Calu3 (cell line): ENCODE data around the gene INMT. TPM values are rescaled to one million over a fixed set of nuclear protein-coding genes. Genes with fewer than 3 reads are reported as not detected.

Experiments
- BruUV-seq: library from RNA; stranded (reverse); fragments of 400-500 nt; replicated peaks from 2 replicates; lab custom pipeline; 2021; lab: Mats Ljungman, UMichigan
- CTCF ChIA-PET: fragments of 300-600 bp; sonication (Branson Sonifier 250); formaldehyde crosslinking; loops from one replicate; lab custom pipeline; 2022; ENCODE audit warnings: antibody characterized with exemption; lab: Charles Lee
- DNase-seq: peaks from one replicate; pipeline ENCODE4 v3.0.0; 2022
- H3K27ac Mint-ChIP-seq: one replicate; pipeline ENCODE4 v1.8.0; 2022; ENCODE audit warnings: mixed read lengths; ENCODE audit not compliant: unreplicated experiment
- H3K27me3 Mint-ChIP-seq: one replicate; pipeline ENCODE4 v1.8.0; 2022; ENCODE audit warnings: mixed read lengths; ENCODE audit not compliant: unreplicated experiment
- H3K36me3 Mint-ChIP-seq: one replicate; pipeline ENCODE4 v1.8.0; 2022; ENCODE audit warnings: mild to moderate bottlenecking, moderate library complexity, mixed read lengths; ENCODE audit not compliant: insufficient read depth, unreplicated experiment
- H3K4me1 Mint-ChIP-seq: one replicate; pipeline ENCODE4 v1.8.0; 2022; ENCODE audit warnings: mild to moderate bottlenecking, low read depth, mixed read lengths; ENCODE audit not compliant: unreplicated experiment
- H3K4me3 Mint-ChIP-seq: one replicate; pipeline ENCODE4 v1.8.0; 2022; ENCODE audit warnings: mild to moderate bottlenecking, low read depth, moderate library complexity, mixed read lengths; ENCODE audit not compliant: unreplicated experiment
- H3K9me3 Mint-ChIP-seq: one replicate; pipeline ENCODE4 v1.8.0; 2022; ENCODE audit warnings: low read depth, mixed read lengths; ENCODE audit not compliant: unreplicated experiment
- CTCF ChIP-seq: fragments of 200-600 bp; IDR thresholded peaks from one replicate; pipeline ENCODE4 v1.8.0; 2022; ENCODE audit warnings: antibody characterized with exemption; ENCODE audit not compliant: unreplicated experiment
- intact Hi-C: fragments of 100-400 bp; cut with micrococcal nuclease; formaldehyde crosslinking; loops from one replicate; pipeline ENCODE4 v1.10.0; 2022; ENCODE audit not compliant: unreplicated experiment
- total RNA-seq: library from RNA; stranded (reverse); gene quantifications from 2 replicates; pipeline ENCODE4 v1.2.3, GENCODE V29; 2022

INMT gene
- total RNA-seq, 1 experiment from 2014 or later, result not detected

- BruUV-seq, result no TSS peak
- CTCF ChIA-PET, result interaction anchor here (0.8 to 1.3 kb wide), 2 partner anchors 15 to 174 kb away, joined by 3 read pairs; no protein-coding TSS in a partner anchor
- TF ChIP-seq CTCF, result no peak
- Mint-ChIP-seq H3K4me1 (peaks cover 2% of the 10 kb centered on the region), H3K9me3 (no peaks in the 10 kb centered on the region), H3K4me3 (no peak overlapping the region), H3K27ac (no peak overlapping the region), H3K27me3 (peaks cover 65% of the 10 kb centered on the region), H3K36me3 (no peaks in the 10 kb centered on the region)
- DNase-seq, result no peak
- intact Hi-C loops, result no loop called here
These were observed 13.7 kb upstream of the INMT start for GRCh38 chr7:30738026-30738915.

GRCh38 chr7:30739691-30740090 lies 12.2 kb upstream of the INMT start:
- intact Hi-C loops, result loop anchor here (2.0 to 10.0 kb wide), 3 partner anchors 192 to 239 kb away; no protein-coding TSS in a partner anchor

GRCh38 chr7:30740417-30741181 lies 11.3 kb upstream of the INMT start:
- CTCF ChIA-PET, result interaction anchor here (0.5 to 1.5 kb wide), 4 partner anchors 10 to 394 kb away, joined by 3 to 4 read pairs (median 4); no protein-coding TSS in a partner anchor
- Mint-ChIP-seq H3K9me3 (no peaks in the 10 kb centered on the region), H3K27me3 (peaks cover 65% of the 10 kb centered on the region), H3K4me3 (no peak overlapping the region), H3K4me1 (peaks cover 8% of the 10 kb centered on the region), H3K27ac (no peak overlapping the region), H3K36me3 (no peaks in the 10 kb centered on the region)
- intact Hi-C loops, result loop anchor here (2.0 to 10.0 kb wide), 3 partner anchors 193 to 238 kb away; no protein-coding TSS in a partner anchor
- DNase-seq, result peak; percentile 92
- peak; percentile 98 for TF ChIP-seq CTCF
- BruUV-seq, result no TSS peak

More at GRCh38 chr7:30739691-30740090, 12.2 kb upstream of the INMT start:
- H3K4me1 Mint-ChIP-seq, result peaks cover 8% of the 10 kb centered on the region
- H3K36me3 Mint-ChIP-seq, result no peaks in the 10 kb centered on the region
- TF ChIP-seq CTCF, result no peak
- DNase-seq, result no peak
- no peak overlapping the region for H3K27ac Mint-ChIP-seq
- H3K27me3 Mint-ChIP-seq, result peaks cover 65% of the 10 kb centered on the region
- no peak overlapping the region for H3K4me3 Mint-ChIP-seq
- BruUV-seq, result no TSS peak
- CTCF ChIA-PET, result interaction anchor here (0.9 to 1.5 kb wide), 4 partner anchors 11 to 175 kb away, joined by 3 to 4 read pairs (median 4); no protein-coding TSS in a partner anchor
- H3K9me3 Mint-ChIP-seq, result no peaks in the 10 kb centered on the region

GRCh38 chr7:30741289-30741688 lies 10.6 kb upstream of the INMT start:
- no peaks in the 10 kb centered on the region for H3K9me3 Mint-ChIP-seq
- peaks cover 64% of the 10 kb centered on the region for H3K27me3 Mint-ChIP-seq
- intact Hi-C loops, result loop anchor here (2.0 to 10.0 kb wide), 3 partner anchors 194 to 238 kb away; no protein-coding TSS in a partner anchor
- no peak for DNase-seq
- H3K4me3 Mint-ChIP-seq, result no peak overlapping the region
- no TSS peak for BruUV-seq
- no peak overlapping the region for H3K27ac Mint-ChIP-seq
- CTCF ChIA-PET, result interaction anchor here (1.4 kb wide), 1 partner anchor 9 kb away, joined by 4 read pairs; no protein-coding TSS in a partner anchor
- no peak for TF ChIP-seq CTCF
- H3K4me1 Mint-ChIP-seq, result peaks cover 8% of the 10 kb centered on the region
- no peaks in the 10 kb centered on the region for H3K36me3 Mint-ChIP-seq
